ENCODE measurements around the gene CLDN2.

DNA sequence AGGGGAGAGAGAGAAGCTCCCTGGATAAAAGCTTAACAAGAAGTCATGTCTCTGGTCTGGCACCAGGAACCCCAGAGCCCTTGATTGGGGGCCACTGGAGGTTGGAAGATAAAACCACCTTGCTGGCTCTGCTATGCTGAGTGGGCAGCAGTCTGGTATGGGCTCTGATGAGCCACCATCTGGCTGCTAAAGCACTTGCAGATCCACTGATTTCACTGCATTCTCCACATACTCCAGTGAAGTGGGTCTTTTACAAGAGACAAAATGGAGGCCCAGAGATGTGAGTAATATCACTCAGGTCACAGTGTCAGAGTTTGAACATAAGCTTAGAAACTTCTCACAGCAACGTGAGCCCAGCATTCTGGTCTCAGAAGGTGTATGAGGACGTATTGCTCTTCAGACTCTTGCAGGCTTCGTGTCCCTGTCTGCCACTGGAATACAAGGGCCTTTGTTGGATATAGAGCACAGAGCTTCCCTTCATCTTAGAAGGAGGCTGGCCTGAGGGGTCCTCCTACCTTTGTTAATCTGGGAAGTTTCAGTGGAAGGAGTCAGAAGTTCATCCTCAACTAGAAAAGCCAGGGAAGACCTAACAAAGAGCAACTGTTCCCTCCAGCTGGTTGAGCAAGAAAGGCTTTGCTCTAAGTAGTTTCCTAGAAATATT is 11.8 kb downstream of the CLDN2 start:
- TF ChIP-seq, protein P1, sequence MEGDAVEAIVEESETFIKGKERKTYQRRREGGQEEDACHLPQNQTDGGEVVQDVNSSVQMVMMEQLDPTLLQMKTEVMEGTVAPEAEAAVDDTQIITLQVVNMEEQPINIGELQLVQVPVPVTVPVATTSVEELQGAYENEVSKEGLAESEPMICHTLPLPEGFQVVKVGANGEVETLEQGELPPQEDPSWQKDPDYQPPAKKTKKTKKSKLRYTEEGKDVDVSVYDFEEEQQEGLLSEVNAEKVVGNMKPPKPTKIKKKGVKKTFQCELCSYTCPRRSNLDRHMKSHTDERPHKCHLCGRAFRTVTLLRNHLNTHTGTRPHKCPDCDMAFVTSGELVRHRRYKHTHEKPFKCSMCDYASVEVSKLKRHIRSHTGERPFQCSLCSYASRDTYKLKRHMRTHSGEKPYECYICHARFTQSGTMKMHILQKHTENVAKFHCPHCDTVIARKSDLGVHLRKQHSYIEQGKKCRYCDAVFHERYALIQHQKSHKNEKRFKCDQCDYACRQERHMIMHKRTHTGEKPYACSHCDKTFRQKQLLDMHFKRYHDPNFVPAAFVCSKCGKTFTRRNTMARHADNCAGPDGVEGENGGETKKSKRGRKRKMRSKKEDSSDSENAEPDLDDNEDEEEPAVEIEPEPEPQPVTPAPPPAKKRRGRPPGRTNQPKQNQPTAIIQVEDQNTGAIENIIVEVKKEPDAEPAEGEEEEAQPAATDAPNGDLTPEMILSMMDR (IDR thresholded peaks at IDR 0.05): no peak
- TF ChIP-seq POLR2A (IDR thresholded peaks at IDR 0.05): no peak
